Nephron (organoid): ENCODE measurements around the gene EFNA5.
A peak's percentile ranks its signal among the peaks of the same experiment; 100 is the strongest.

Source experiments
- H3K27ac Mint-ChIP-seq, 3 experiments: 2 replicates each; pipeline ENCODE4 v1.8.0; 2020; ENCODE audit warnings: mixed read lengths in 3 of 3, mild to moderate bottlenecking in 2 of 3, moderate library complexity in 1 of 3
- H3K27me3 Mint-ChIP-seq: 2 replicates; pipeline ENCODE4 v1.8.0; 2021; ENCODE audit warnings: low read depth, mild to moderate bottlenecking, moderate library complexity, mixed read lengths
- H3K36me3 Mint-ChIP-seq: 2 replicates; pipeline ENCODE4 v1.8.0; 2020; ENCODE audit warnings: low read depth, mixed read lengths
- H3K4me1 Mint-ChIP-seq: 2 replicates; pipeline ENCODE4 v1.8.0; 2020; ENCODE audit warnings: mixed read lengths
- H3K4me3 Mint-ChIP-seq, 3 experiments: 2 replicates each; pipeline ENCODE4 v1.8.0; 2020; ENCODE audit warnings: mild to moderate bottlenecking in 3 of 3, mixed read lengths in 3 of 3, moderate library complexity in 2 of 3
- H3K9me3 Mint-ChIP-seq: 2 replicates; pipeline ENCODE4 v1.8.0; 2020; ENCODE audit warnings: mixed read lengths
- CTCF ChIP-seq, 3 experiments: fragments of 200-600 bp; sonication (generic); IDR thresholded peaks; one replicate each; pipeline ENCODE4 v1.5.0; 2021; ENCODE audit warnings: antibody characterized with exemption in 3 of 3; ENCODE audit not compliant: unreplicated experiment in 3 of 3

EFNA5 gene

GRCh38 chr5:107478068-107478641, 192.6 kb downstream of the EFNA5 start:
- Mint-ChIP-seq H3K4me1 (peaks cover 11% of the 10 kb centered on the region), H3K27me3 (no peaks in the 10 kb centered on the region), H3K9me3 (no peaks in the 10 kb centered on the region), H3K4me3 (no peak overlapping the region), H3K36me3 (peaks cover 5% of the 10 kb centered on the region), H3K27ac (peak overlapping the region in 1 of 3 experiments; percentile 54)
- TF ChIP-seq CTCF (IDR thresholded peaks at IDR 0.05; ENCODE audit: unreplicated experiment in 3 of 3) = no peak

GRCh38 chr5:107477492-107477891, 193.2 kb downstream of the EFNA5 start:
- H3K9me3 Mint-ChIP-seq = no peaks in the 10 kb centered on the region
- no peaks in the 10 kb centered on the region for H3K27me3 Mint-ChIP-seq
- peaks cover 5% of the 10 kb centered on the region for H3K36me3 Mint-ChIP-seq
- H3K4me1 Mint-ChIP-seq = peaks cover 15% of the 10 kb centered on the region
- peak overlapping the region in 1 of 3 experiments; percentile 15 for H3K27ac Mint-ChIP-seq
- H3K4me3 Mint-ChIP-seq = no peak overlapping the region
- no peak for TF ChIP-seq CTCF (IDR thresholded peaks at IDR 0.05; ENCODE audit: unreplicated experiment in 3 of 3)

DNA sequence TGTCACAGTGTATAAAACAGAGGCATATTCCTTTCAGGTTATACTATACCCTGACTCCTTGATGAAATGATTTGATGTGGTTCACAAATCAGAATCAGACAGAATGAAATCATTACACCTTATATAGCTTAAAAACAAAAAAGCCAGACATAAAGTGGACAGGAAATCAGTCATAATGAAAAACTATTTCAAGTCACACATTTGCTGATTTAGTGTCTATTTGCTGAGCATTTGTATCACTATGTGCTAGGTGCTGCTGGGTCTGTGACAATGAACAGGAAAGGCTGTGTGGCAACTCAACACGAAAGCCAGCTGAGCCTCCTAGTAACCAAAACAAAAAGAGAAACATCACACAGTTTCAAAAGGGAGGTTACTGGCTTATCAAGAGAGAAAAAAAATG, 194.0 kb downstream of the EFNA5 start:
- H3K4me3 Mint-ChIP-seq = no peak overlapping the region
- H3K9me3 Mint-ChIP-seq = no peaks in the 10 kb centered on the region
- no peak for TF ChIP-seq CTCF (IDR thresholded peaks at IDR 0.05; ENCODE audit: unreplicated experiment in 3 of 3)
- peaks cover 5% of the 10 kb centered on the region for H3K36me3 Mint-ChIP-seq
- no peaks in the 10 kb centered on the region for H3K27me3 Mint-ChIP-seq
- H3K4me1 Mint-ChIP-seq = peaks cover 16% of the 10 kb centered on the region
- H3K27ac Mint-ChIP-seq = peak overlapping the region in 2 of 3 experiments; percentile 15 to 21

DNA sequence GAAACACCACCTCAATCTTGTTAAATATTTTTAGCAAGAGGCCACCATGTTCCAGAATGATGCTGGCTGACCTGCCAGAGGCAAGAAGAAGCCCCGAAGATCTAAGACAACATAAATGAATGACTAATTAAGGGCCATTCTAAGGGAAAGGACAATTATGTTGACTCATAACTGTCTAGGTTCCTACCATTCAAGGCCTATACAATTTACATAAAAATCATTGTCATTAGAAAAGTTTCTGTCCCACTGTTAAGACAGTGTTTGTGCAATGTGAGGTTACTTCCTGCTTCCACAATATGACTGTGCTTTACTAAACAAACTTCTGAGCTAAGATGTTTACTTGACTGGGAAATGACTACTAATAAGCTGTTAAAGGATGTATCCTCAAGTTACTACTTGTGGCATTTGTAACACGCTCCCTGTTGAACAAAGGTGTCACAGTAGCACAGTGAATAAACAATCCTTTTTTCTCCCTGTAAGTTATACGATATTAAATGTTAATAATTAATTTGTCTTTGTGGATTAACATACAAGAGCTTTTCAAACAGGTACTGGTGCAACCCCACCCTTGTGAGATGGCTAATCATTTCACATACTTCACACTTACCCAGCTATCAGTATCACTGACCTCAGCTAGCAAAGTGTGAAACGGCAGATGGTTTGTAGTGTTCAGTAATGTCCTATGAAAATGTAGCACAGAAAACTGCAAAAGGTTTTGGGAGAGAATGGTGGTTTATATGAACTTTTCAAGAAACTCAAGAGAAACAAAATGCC, 195.8 kb downstream of the EFNA5 start:
- Mint-ChIP-seq H3K36me3 (no peaks in the 10 kb centered on the region), H3K4me3 (no peak overlapping the region), H3K4me1 (peaks cover 12% of the 10 kb centered on the region), H3K27me3 (no peaks in the 10 kb centered on the region), H3K9me3 (no peaks in the 10 kb centered on the region), H3K27ac (peak overlapping the region in 2 of 3 experiments; percentile 66 to 85)
- TF ChIP-seq CTCF (IDR thresholded peaks at IDR 0.05; ENCODE audit: unreplicated experiment in 3 of 3) = no peak

GRCh38 chr5:107474361-107474715, 196.4 kb downstream of the EFNA5 start:
- H3K27me3 Mint-ChIP-seq = no peaks in the 10 kb centered on the region

More at GRCh38 chr5:107474361-107474715, 196.4 kb downstream of the EFNA5 start:
- Mint-ChIP-seq H3K36me3 (no peaks in the 10 kb centered on the region), H3K4me3 (no peak overlapping the region), H3K27ac (no peak overlapping the region), H3K9me3 (no peaks in the 10 kb centered on the region), H3K4me1 (peaks cover 18% of the 10 kb centered on the region)
- TF ChIP-seq CTCF (IDR thresholded peaks at IDR 0.05; ENCODE audit: unreplicated experiment in 3 of 3) = no peak
